Panc1 (cell line): ENCODE data around the gene FSTL1. TPM values are rescaled to one million over a fixed set of nuclear protein-coding genes. Genes with fewer than 3 reads are reported as not detected.

Experiments used
- ATAC-seq: fragments of 200-7000 bp; cut with Tn5 transposase; 2 replicates; pipeline ENCODE4 v1.9.1; 2020; ENCODE audit warnings: mild to moderate bottlenecking, moderate library complexity
- BruUV-seq: library from RNA; stranded (reverse); fragments of 400-500 nt; replicated peaks from 2 replicates; lab custom pipeline; 2021; lab: Mats Ljungman, UMichigan
- CTCF ChIA-PET: fragments of 300-600 bp; sonication (Branson Sonifier 250); formaldehyde crosslinking; loops from one replicate; lab custom pipeline; 2022; ENCODE audit warnings: antibody characterized with exemption; lab: Charles Lee
- POLR2A ChIA-PET: fragments of 300-600 bp; sonication (Branson Sonifier 250); formaldehyde crosslinking; loops from one replicate; lab custom pipeline; 2022; ENCODE audit warnings: antibody characterized with exemption; lab: Charles Lee
- DNase-seq: peaks from one replicate; pipeline ENCODE4 v3.0.0-alpha.2; 2010; ENCODE audit warnings: low read depth, low spot score
- H3K27ac ChIP-seq: 2 replicates; pipeline ENCODE4 v1.5.1; 2011; ENCODE audit warnings: mild to moderate bottlenecking, low read length, inconsistent platforms
- H3K27me3 ChIP-seq: fragments of 200-500 bp; sonication (Bioruptor generic); 2 replicates; pipeline ENCODE4 v1.6.0; 2014; ENCODE audit warnings: low read length, inconsistent platforms; ENCODE audit not compliant: control insufficient read depth, insufficient read depth
- H3K36me3 ChIP-seq: fragments of 200-500 bp; sonication (Bioruptor generic); 2 replicates; pipeline ENCODE4 v1.5.1; 2014; ENCODE audit warnings: inconsistent platforms, mild to moderate bottlenecking, low read length, moderate library complexity; ENCODE audit not compliant: control insufficient read depth, insufficient read depth
- H3K4me1 ChIP-seq: 2 replicates; pipeline ENCODE4 v1.5.1; 2011; ENCODE audit warnings: inconsistent platforms, mild to moderate bottlenecking, low read length, moderate library complexity; ENCODE audit not compliant: control insufficient read depth, insufficient read depth
- H3K4me3 ChIP-seq, 2 experiments: 2 replicates each; pipeline ENCODE4 v1.5.1; 2011 to 2012; ENCODE audit warnings: low read depth in 2 of 2, low read length in 2 of 2, mild to moderate bottlenecking in 2 of 2, inconsistent platforms in 1 of 2, moderate library complexity in 1 of 2
- H3K9me3 ChIP-seq: fragments of 200-500 bp; sonication (Bioruptor generic); 2 replicates; pipeline ENCODE4 v1.5.1; 2014; ENCODE audit warnings: low read depth, mild to moderate bottlenecking, inconsistent platforms, low read length, moderate library complexity; ENCODE audit not compliant: control insufficient read depth, insufficient read depth
- POLR2AphosphoS5 ChIP-seq: IDR thresholded peaks from 2 replicates; pipeline ENCODE4 v1.6.1; 2012; ENCODE audit warnings: mild to moderate bottlenecking, low read depth, low read length, moderate library complexity
- SIN3A ChIP-seq: IDR thresholded peaks from 2 replicates; pipeline ENCODE4 v1.6.1; 2012; ENCODE audit warnings: low read depth, mild to moderate bottlenecking, low read length, moderate library complexity, borderline replicate concordance; ENCODE audit not compliant: insufficient read depth
- TCF7L2 ChIP-seq: IDR thresholded peaks from 2 replicates; pipeline ENCODE4 v1.6.1; 2011; ENCODE audit warnings: mild to moderate bottlenecking, low read depth, low read length, inconsistent platforms
- in situ Hi-C: cut with HindIII; loops from 2 replicates; pipeline ENCODE4 v1.10.0; 2016; ENCODE audit warnings: low sequenced_read_pairs, low pct_unique_long_range_greater_than_20kb
- intact Hi-C: fragments of 100-400 bp; cut with micrococcal nuclease; formaldehyde crosslinking; loops from one replicate; pipeline ENCODE4 v1.10.0; 2022; ENCODE audit not compliant: unreplicated experiment
- total RNA-seq: library from RNA; stranded (reverse); gene quantifications from one replicate; pipeline ENCODE4 v1.2.1, GENCODE V29; 2021; ENCODE audit not compliant: unreplicated experiment
- TF ChIP-seq, protein P1 (sequence below): fragments of 450-650 bp; IDR thresholded peaks from 2 replicates; pipeline ENCODE4 v1.5.1; 2017; ENCODE audit warnings: mild to moderate bottlenecking
- TF ChIP-seq, protein P2 (sequence below), 2 experiments: IDR thresholded peaks; 2 replicates each; pipeline ENCODE4 v1.6.1; 2011 to 2012; ENCODE audit warnings: low read depth in 2 of 2, control low read depth in 1 of 2, low read length in 1 of 2, mild to moderate bottlenecking in 1 of 2, moderate library complexity in 1 of 2; ENCODE audit not compliant: insufficient read depth in 1 of 2

Gene FSTL1
- total RNA-seq, 1 experiment from 2014 or later = 9.2 TPM

DNA sequence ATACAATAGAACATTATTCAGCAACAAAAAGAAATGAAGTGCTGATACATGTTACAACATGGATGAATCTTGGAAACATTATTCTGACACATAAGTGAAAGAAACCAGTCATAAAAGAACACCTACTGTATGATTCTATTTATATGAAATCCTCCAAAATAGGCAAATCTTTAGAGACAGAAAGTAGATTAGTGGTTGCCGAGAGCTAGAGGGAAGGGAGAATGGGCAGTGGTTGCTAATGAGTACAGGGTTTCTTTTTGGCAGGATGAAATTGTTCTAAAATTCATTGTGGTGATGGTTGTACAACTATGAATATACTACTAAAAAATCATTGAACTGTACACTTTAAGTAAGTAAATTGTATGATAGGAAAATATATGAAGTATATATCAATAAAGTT is 95.3 kb downstream of the FSTL1 start:
- ChIA-PET CTCF (no interaction called here), POLR2A (no interaction called here)
- Histone ChIP-seq H3K4me1 (peaks cover 2% of the 10 kb centered on the region; the same call in 1 of the 2 replicates), H3K27me3 (peaks cover 14% of the 10 kb centered on the region), H3K9me3 (no peaks in the 10 kb centered on the region), H3K27ac (no peak overlapping the region), H3K4me3 (no peak overlapping the region), H3K36me3 (no peaks in the 10 kb centered on the region)
- ATAC-seq (no peak), DNase-seq (no peak)
- TF ChIP-seq, protein P1, sequence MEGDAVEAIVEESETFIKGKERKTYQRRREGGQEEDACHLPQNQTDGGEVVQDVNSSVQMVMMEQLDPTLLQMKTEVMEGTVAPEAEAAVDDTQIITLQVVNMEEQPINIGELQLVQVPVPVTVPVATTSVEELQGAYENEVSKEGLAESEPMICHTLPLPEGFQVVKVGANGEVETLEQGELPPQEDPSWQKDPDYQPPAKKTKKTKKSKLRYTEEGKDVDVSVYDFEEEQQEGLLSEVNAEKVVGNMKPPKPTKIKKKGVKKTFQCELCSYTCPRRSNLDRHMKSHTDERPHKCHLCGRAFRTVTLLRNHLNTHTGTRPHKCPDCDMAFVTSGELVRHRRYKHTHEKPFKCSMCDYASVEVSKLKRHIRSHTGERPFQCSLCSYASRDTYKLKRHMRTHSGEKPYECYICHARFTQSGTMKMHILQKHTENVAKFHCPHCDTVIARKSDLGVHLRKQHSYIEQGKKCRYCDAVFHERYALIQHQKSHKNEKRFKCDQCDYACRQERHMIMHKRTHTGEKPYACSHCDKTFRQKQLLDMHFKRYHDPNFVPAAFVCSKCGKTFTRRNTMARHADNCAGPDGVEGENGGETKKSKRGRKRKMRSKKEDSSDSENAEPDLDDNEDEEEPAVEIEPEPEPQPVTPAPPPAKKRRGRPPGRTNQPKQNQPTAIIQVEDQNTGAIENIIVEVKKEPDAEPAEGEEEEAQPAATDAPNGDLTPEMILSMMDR = no peak
- TF ChIP-seq POLR2AphosphoS5 = no peak
- in situ Hi-C loops = no loop called here
- BruUV-seq = no TSS peak
- intact Hi-C loops = no loop called here

- in situ Hi-C loops (no loop called here), intact Hi-C loops (no loop called here)
- no TSS peak for BruUV-seq
- H3K4me1 ChIP-seq = peaks cover 10% of the 10 kb centered on the region; the same call in 1 of the 2 replicates
- ChIA-PET CTCF (no interaction called here), POLR2A (no interaction called here)
- H3K36me3 ChIP-seq = no peaks in the 10 kb centered on the region; the same call in 1 of the 2 replicates
- ATAC-seq (no peak), DNase-seq (no peak)
- H3K27ac ChIP-seq = no peak overlapping the region
- TF ChIP-seq, protein P2, sequence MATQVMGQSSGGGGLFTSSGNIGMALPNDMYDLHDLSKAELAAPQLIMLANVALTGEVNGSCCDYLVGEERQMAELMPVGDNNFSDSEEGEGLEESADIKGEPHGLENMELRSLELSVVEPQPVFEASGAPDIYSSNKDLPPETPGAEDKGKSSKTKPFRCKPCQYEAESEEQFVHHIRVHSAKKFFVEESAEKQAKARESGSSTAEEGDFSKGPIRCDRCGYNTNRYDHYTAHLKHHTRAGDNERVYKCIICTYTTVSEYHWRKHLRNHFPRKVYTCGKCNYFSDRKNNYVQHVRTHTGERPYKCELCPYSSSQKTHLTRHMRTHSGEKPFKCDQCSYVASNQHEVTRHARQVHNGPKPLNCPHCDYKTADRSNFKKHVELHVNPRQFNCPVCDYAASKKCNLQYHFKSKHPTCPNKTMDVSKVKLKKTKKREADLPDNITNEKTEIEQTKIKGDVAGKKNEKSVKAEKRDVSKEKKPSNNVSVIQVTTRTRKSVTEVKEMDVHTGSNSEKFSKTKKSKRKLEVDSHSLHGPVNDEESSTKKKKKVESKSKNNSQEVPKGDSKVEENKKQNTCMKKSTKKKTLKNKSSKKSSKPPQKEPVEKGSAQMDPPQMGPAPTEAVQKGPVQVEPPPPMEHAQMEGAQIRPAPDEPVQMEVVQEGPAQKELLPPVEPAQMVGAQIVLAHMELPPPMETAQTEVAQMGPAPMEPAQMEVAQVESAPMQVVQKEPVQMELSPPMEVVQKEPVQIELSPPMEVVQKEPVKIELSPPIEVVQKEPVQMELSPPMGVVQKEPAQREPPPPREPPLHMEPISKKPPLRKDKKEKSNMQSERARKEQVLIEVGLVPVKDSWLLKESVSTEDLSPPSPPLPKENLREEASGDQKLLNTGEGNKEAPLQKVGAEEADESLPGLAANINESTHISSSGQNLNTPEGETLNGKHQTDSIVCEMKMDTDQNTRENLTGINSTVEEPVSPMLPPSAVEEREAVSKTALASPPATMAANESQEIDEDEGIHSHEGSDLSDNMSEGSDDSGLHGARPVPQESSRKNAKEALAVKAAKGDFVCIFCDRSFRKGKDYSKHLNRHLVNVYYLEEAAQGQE (IDR thresholded peaks at IDR 0.05; ENCODE audit: insufficient read depth in 1 of 2, low read depth in 2 of 2, low read length in 1 of 2) = no peak
- no peak for TF ChIP-seq POLR2AphosphoS5
- no peak for TF ChIP-seq TCF7L2
- TF ChIP-seq SIN3A = no peak
- TF ChIP-seq, protein P1 = no peak
- no peaks in the 10 kb centered on the region for H3K9me3 ChIP-seq
- H3K4me3 ChIP-seq = no peak overlapping the region
- H3K27me3 ChIP-seq = peaks cover 12% of the 10 kb centered on the region
These were observed 97.3 kb downstream of the FSTL1 start for GRCh38 chr3:120353463-120353862.
